ENCODE data around the gene IL10. TPM values are rescaled to one million over a fixed set of nuclear protein-coding genes. Genes with fewer than 3 reads are reported as not detected.
A peak's percentile ranks its signal among the peaks of the same experiment; 100 is the strongest.

IL10 gene
- total and polyA plus RNA-seq, 4 donors: 2.7 to 12.6 (median 3.6) TPM

DNA sequence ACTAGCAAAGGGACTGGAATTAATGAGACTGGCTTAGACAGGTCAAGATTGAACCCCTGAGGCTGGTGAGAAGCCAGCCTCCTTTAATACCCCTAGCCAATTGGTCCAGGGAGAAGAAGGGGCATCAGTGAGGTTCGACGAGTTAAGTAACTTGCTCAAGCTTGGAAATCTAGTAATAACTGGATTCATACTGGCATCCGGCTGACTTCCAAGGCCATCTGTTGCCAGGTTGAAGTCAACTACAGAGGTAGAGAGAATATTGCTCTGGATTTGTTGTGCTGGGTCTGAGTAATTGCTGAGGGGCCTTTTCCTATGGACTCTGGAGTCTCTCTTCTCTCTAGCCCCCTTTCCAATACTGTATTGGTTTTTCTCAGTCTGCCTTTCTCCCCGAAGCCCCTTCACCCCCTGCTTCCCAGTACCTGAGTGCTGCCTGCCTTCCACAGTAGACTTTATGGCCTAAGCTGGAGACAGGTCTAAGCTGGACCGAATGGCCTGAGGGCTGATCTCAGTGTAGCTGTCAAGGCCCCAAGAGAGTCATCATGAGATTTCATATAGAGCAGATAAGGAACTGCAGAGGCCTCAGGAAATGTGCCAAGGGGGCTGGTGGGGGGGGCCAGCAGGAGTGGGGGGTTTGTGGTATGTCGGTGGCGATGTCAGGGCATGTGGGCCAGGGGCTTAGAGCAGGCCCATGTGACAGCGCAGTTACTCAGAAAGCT, 44.2 kb downstream of the IL10 start:
- 59 to 62% methylated on average over 8 of the region's 8 CpGs for WGBS, 2 donors
- no peaks in the 10 kb centered on the region for H3K9me3 ChIP-seq (ENCODE audit: control insufficient read depth, low read length)
- ATAC-seq (ENCODE audit: low FRiP score) (no peak), DNase-seq (no peak)
- H3K27ac ChIP-seq (ENCODE audit: low read depth in 1 of 2, low read length in 2 of 2): no peak overlapping the region
- H3K4me1 ChIP-seq (ENCODE audit: control insufficient read depth in 1 of 2, insufficient read depth in 2 of 2, low read length in 2 of 2): peaks cover 2 to 5% of the 10 kb centered on the region in 2 donors
- H3K4me3 ChIP-seq (ENCODE audit: low read length in 2 of 2): no peak overlapping the region
- H3K36me3 ChIP-seq (ENCODE audit: control insufficient read depth in 1 of 2, insufficient read depth in 2 of 2, low read length in 1 of 2): peaks cover 6 to 17% of the 10 kb centered on the region in 2 donors
- intact Hi-C loops (cut with DNase I): loop anchor here in 1 of 2 donors (5.0 kb wide), 1 partner anchor 184 kb away; no protein-coding TSS in a partner anchor
- no peaks in the 10 kb centered on the region for H3K27me3 ChIP-seq (ENCODE audit: control insufficient read depth in 1 of 2, insufficient read depth in 2 of 2, low read length in 1 of 2)

DNA sequence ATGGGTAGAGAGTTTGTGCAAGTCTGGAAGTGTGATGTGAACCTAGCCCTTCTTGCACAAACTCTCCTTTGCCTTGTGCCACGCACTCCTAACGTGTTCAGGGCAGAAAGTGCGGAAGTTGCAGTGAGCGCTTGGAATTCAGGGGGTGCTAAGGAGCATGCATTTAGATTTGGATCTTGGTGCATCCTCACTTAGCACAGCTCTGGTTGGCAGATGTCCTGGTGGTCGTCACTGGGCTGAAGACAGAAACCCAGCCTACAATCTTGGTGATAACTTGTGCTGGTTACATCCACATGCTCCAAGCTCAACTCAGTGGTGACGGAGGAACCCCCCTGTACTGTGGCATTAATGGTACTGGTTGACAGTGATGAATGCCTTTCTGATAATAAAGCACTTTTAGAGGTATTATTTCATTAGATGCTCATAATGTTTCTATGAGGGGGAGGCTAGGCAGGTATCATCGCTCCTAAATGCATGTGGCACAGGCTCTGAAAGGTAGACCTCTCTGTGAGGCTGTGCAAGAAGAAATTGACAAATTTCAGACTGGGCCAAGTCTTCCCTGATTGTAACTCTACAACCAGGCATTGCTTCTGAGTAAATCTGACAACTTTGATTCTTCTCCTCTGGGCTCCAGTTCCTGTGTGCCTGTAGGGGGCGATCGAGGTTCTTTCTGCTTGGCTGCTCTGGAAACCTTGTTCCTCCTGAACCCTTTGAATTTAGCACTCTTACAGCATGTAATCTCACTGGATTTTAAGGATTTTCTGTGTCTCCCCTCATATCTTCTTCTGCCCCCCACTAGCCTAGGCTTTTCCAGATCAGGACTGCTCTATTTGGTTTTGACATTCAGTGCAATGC, 47.0 kb downstream of the IL10 start:
- peaks cover 2 to 5% of the 10 kb centered on the region in 2 donors for H3K4me1 ChIP-seq (ENCODE audit: control insufficient read depth in 1 of 2, insufficient read depth in 2 of 2, low read length in 2 of 2)

DNA sequence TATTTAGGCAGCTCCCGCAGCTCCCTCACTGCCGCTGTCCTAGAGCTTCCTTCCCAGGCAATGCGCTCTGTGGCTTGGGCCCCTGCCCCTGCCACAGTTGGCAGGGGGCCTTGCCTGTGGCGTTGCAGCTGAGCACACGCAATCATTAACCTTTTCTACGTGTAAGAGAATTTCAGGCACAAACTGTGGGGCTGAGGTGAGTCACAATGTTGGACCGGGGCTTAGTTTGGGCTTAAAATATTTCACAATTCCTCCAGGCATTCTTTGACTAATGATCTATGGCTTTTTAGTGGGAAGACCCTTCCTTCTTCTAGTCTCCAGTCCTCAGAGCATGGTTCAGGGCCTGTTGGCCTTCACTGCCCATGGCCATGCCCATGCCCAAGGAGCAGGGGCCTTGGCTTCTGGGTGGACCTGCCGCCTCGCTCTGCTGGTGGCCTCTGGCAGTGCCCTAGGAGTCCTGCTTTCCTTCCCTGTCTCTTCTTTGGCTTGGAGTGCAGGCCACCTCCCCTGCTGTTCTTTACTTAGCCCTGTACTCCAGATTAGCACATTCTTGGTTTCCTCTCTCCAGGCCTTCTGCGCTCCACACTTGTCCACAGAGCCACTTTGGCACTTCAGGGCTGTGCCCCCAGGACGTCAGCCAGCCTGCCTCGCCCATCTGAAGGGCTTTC, 48.4 kb downstream of the IL10 start:
- DNase-seq: peak; percentile 65 to 83
- intact Hi-C loops (cut with DNase I): loop anchor here (5.0 kb wide), 2 partner anchors 37 to 47 kb away; no protein-coding TSS in a partner anchor
- Histone ChIP-seq H3K27ac (ENCODE audit: low read depth in 1 of 2, low read length in 2 of 2) (peak overlapping the region in 1 of 2 donors; percentile 90), H3K9me3 (ENCODE audit: control insufficient read depth, low read length) (no peaks in the 10 kb centered on the region), H3K36me3 (ENCODE audit: control insufficient read depth in 1 of 2, insufficient read depth in 2 of 2, low read length in 1 of 2) (no peaks in the 10 kb centered on the region), H3K27me3 (ENCODE audit: control insufficient read depth in 1 of 2, insufficient read depth in 2 of 2, low read length in 1 of 2) (no peaks in the 10 kb centered on the region), H3K4me3 (ENCODE audit: low read length in 2 of 2) (no peak overlapping the region), H3K4me1 (ENCODE audit: control insufficient read depth in 1 of 2, insufficient read depth in 2 of 2, low read length in 2 of 2) (peaks cover 2 to 5% of the 10 kb centered on the region in 2 donors)
- 7 to 9% methylated on average over 12 of the region's 12 CpGs for WGBS, 2 donors
- ATAC-seq (ENCODE audit: low FRiP score): peak; percentile 77

More for the DNA sequence above, 47.0 kb downstream of the IL10 start:
- no peaks in the 10 kb centered on the region for H3K27me3 ChIP-seq (ENCODE audit: control insufficient read depth in 1 of 2, insufficient read depth in 2 of 2, low read length in 1 of 2)
- H3K9me3 ChIP-seq (ENCODE audit: control insufficient read depth, low read length): no peaks in the 10 kb centered on the region
- H3K4me3 ChIP-seq (ENCODE audit: low read length in 2 of 2): no peak overlapping the region
- 73 to 82% methylated on average over 9 of the region's 9 CpGs for WGBS, 2 donors
- ATAC-seq (ENCODE audit: low FRiP score): no peak
- H3K27ac ChIP-seq (ENCODE audit: low read depth in 1 of 2, low read length in 2 of 2): no peak overlapping the region
- DNase-seq: no peak
- H3K36me3 ChIP-seq (ENCODE audit: control insufficient read depth in 1 of 2, insufficient read depth in 2 of 2, low read length in 1 of 2): peaks cover 3 to 6% of the 10 kb centered on the region in 2 donors
- intact Hi-C loops (cut with DNase I): loop anchor here in 1 of 2 donors (5.0 kb wide), 1 partner anchor 187 kb away; no protein-coding TSS in a partner anchor

DNA sequence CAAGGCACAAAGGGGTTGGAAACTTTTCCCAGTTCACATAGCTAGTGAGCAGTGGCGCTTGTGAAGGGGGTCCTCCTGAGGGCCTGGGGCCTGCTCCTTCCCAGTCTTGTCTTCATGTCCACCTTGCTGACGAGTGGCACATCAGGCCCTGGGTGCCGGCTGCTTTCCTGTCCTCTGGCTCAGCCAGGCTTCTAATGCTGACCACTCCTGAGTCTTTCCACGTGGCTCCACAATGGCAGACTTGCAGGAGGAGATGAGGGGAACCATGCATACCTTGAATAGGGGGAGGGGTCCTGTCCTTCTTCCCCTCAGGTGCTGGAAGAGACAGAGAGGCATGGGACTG, 48.9 kb downstream of the IL10 start:
- WGBS, 2 donors: 40 to 55% methylated on average over 4 of the region's 4 CpGs
- peaks cover 2 to 5% of the 10 kb centered on the region in 2 donors for H3K4me1 ChIP-seq (ENCODE audit: control insufficient read depth in 1 of 2, insufficient read depth in 2 of 2, low read length in 2 of 2)
- no peaks in the 10 kb centered on the region for H3K27me3 ChIP-seq (ENCODE audit: control insufficient read depth in 1 of 2, insufficient read depth in 2 of 2, low read length in 1 of 2)
- no peaks in the 10 kb centered on the region for H3K9me3 ChIP-seq (ENCODE audit: control insufficient read depth, low read length)
- DNase-seq: no peak
- intact Hi-C loops (cut with DNase I): loop anchor here (5.0 kb wide), 2 partner anchors 36 to 46 kb away; no protein-coding TSS in a partner anchor
- no peaks in the 10 kb centered on the region for H3K36me3 ChIP-seq (ENCODE audit: control insufficient read depth in 1 of 2, insufficient read depth in 2 of 2, low read length in 1 of 2)
- no peak overlapping the region for H3K4me3 ChIP-seq (ENCODE audit: low read length in 2 of 2)
- H3K27ac ChIP-seq (ENCODE audit: low read depth in 1 of 2, low read length in 2 of 2): peak overlapping the region in 1 of 2 donors; percentile 90
- ATAC-seq (ENCODE audit: low FRiP score): no peak

DNA sequence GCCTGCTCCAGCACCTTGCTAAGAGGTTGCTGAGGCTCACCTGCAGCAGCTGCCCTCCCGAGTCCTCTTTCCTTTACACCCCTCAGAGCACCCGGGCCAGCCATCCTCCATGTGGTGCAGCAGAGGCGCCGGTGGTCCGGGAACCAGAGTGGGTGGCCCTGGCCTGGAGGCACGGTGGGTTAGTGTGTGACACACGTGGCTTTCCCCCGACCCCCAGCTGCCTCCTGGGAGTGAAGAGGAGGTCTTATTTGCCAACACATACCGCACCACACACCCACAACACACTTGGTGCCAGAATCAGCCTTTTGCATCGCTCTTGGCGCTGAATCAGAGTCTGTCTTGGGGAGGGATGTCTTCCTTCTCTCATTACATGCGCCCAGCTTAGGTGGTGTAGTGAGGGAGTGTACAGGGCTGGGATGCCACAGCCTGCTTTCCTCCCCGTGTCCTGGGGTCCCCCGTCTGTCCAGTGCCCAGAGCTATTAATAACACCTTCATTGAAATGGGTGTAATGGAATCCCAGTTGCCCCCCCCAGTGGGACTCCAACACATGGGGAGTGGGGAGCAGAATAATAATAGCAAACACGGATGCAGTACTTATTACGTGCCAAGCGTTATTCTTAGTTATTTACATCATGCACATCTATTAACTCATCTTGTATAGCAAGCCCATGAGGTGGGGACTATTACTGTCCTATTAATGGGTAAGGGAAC, 49.4 kb downstream of the IL10 start:
- intact Hi-C loops (cut with DNase I): loop anchor here (5.0 kb wide), 2 partner anchors 36 to 46 kb away; no protein-coding TSS in a partner anchor
- Histone ChIP-seq H3K36me3 (ENCODE audit: control insufficient read depth in 1 of 2, insufficient read depth in 2 of 2, low read length in 1 of 2) (no peaks in the 10 kb centered on the region), H3K4me1 (ENCODE audit: control insufficient read depth in 1 of 2, insufficient read depth in 2 of 2, low read length in 2 of 2) (peaks cover 2 to 5% of the 10 kb centered on the region in 2 donors), H3K4me3 (ENCODE audit: low read length in 2 of 2) (no peak overlapping the region), H3K9me3 (ENCODE audit: control insufficient read depth, low read length) (no peaks in the 10 kb centered on the region), H3K27me3 (ENCODE audit: control insufficient read depth in 1 of 2, insufficient read depth in 2 of 2, low read length in 1 of 2) (no peaks in the 10 kb centered on the region), H3K27ac (ENCODE audit: low read depth in 1 of 2, low read length in 2 of 2) (peak overlapping the region in 1 of 2 donors; percentile 90)
- 43 to 51% methylated on average over 17 of the region's 17 CpGs for WGBS, 2 donors
- no peak for DNase-seq
- no peak for ATAC-seq (ENCODE audit: low FRiP score)

DNA sequence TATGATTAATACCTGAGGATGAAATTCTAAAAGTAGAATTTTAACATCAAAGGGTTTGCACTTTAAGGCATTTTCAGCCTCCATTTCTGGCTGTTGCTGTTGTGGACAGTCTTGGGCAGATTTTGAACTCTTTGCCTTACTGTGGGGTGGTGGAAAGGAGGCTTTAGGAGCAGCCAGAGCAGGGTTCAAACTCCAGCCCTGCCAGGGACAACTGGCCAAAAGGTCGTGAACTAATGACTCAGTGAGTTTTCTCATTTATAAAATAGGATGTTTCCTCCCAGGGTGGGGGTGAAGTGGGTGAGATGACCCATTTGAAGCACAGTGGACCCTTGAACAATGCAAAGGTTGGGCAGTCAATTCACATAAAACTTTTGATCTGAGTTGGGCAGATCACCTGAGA, 50.8 kb downstream of the IL10 start:
- H3K27ac ChIP-seq (ENCODE audit: low read depth in 1 of 2, low read length in 2 of 2): no peak overlapping the region
- intact Hi-C loops (cut with DNase I): loop anchor here (5.0 kb wide), 2 partner anchors 34 to 44 kb away; no protein-coding TSS in a partner anchor
- H3K4me1 ChIP-seq (ENCODE audit: control insufficient read depth in 1 of 2, insufficient read depth in 2 of 2, low read length in 2 of 2): peaks cover 2 to 5% of the 10 kb centered on the region in 2 donors
- H3K9me3 ChIP-seq (ENCODE audit: control insufficient read depth, low read length): no peaks in the 10 kb centered on the region
- DNase-seq (no peak), ATAC-seq (ENCODE audit: low FRiP score) (no peak)
- no peaks in the 10 kb centered on the region for H3K36me3 ChIP-seq (ENCODE audit: control insufficient read depth in 1 of 2, insufficient read depth in 2 of 2, low read length in 1 of 2)
- no peak overlapping the region for H3K4me3 ChIP-seq (ENCODE audit: low read length in 2 of 2)
- H3K27me3 ChIP-seq (ENCODE audit: control insufficient read depth in 1 of 2, insufficient read depth in 2 of 2, low read length in 1 of 2): no peaks in the 10 kb centered on the region
- 87 to 100% methylated on average over 1 of the region's 1 CpG for WGBS, 2 donors

DNA sequence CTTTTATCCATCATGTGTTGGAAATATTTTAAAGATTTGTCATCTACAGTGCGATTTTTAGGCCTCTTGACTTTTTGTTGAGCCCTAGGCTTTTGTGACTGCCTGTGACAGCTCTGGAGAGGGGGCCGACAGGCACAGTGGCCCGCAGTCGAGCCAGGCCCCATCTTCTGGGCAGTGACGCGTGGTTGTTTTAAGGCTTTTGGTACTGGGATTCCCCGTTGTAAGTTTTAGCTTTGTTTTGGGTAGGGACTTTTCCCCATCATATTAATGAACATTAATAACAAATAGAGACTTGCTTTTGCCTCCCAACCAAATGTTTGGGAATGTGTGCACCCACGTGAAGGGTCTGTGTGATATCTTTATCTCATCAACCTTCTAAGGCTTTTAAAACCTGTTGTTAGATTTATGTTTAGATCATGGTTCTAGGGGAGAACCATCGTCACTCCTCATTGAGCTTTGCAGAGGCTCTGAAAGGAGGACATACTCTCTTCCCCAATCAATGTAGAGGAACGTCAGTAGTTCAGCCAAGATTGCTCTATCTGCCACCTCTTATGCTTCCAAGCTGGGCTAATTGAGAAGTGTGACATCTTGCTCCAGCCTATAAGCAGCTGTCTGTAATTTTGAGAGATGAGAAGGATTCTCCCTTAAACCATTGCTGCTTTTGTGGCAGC, 53.0 kb downstream of the IL10 start:
- DNase-seq: no peak
- Histone ChIP-seq H3K36me3 (ENCODE audit: control insufficient read depth in 1 of 2, insufficient read depth in 2 of 2, low read length in 1 of 2) (no peaks in the 10 kb centered on the region), H3K27ac (ENCODE audit: low read depth in 1 of 2, low read length in 2 of 2) (no peak overlapping the region), H3K4me3 (ENCODE audit: low read length in 2 of 2) (no peak overlapping the region), H3K9me3 (ENCODE audit: control insufficient read depth, low read length) (no peaks in the 10 kb centered on the region), H3K4me1 (ENCODE audit: control insufficient read depth in 1 of 2, insufficient read depth in 2 of 2, low read length in 2 of 2) (peaks cover 0 to 7% of the 10 kb centered on the region in 2 donors), H3K27me3 (ENCODE audit: control insufficient read depth in 1 of 2, insufficient read depth in 2 of 2, low read length in 1 of 2) (no peaks in the 10 kb centered on the region)
- WGBS, 2 donors: 80 to 84% methylated on average over 10 of the region's 10 CpGs
- intact Hi-C loops (cut with DNase I): no loop called here
- no peak for ATAC-seq (ENCODE audit: low FRiP score)
